ENCODE results near the gene DEPDC5. TPM values are rescaled to one million over a fixed set of nuclear protein-coding genes. Genes with fewer than 3 reads are reported as not detected.

DEPDC5 gene
- total and polyA plus RNA-seq, 2 of the 8 experiments (the other 6 are each of a cell fraction or from before 2014, with no cell fraction given) = 18.3 to 26.5 TPM

DNA sequence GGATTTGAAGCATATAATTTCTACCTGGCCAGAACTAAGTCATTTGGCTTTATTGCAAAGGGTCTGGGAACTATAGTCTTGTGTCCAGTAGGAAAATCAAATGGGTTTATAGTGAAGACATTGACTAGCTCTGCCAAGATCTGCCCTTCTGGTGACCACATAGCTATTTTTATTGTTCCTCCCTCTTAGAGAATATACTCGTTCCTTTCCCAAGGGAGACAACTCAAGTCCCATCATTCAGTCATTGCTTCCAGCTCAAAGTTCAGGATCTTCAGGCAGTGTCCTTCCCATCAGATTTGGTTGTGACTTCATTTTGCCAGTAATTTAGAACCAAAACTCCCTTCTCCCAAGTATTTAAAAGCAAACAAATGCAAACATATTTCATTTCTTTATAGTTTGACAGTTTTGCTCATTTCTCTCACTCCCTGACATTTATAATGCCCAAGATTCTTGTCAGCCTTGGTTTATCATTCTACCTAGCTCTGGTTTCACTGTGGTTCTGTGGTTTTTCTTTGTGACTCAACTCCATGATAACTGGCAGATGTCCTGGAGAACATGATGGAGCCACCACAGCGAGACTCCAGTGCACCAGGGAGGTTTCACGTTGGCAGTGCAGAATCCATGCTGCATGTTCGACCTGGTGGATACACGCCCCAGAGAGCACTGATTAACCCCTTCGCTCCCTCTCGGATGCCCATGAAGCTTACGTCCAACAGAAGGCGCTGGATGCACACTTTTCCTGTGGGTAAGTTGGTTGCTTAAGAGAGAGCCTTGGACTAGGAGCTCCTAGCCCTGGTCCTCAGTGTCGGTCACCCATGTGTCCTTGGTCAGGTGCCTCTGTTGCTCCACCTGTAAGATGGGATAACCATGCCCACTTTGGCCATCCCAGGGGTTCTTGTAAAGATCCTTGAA is 64.9 kb downstream of the DEPDC5 start:
- no peaks in the 10 kb centered on the region for H3K9me3 ChIP-seq (ENCODE audit: insufficient read depth in 2 of 2, low read depth in 1 of 2, low read length in 1 of 2)
- H3K36me3 ChIP-seq (ENCODE audit: control insufficient read depth in 2 of 4, insufficient read depth in 4 of 4, low read length in 3 of 4) = peaks cover 0 to 32% (median 30%) of the 10 kb centered on the region in 4 experiments
- ChIA-PET CTCF (ENCODE audit: partially characterized antibody) (interaction anchor here (0.9 to 3.5 kb wide), 7 partner anchors 18 to 434 kb away, joined by 4 to 10 read pairs (median 5); no protein-coding TSS in a partner anchor), POLR2A (ENCODE audit: partially characterized antibody) (interaction anchor here (0.9 kb wide), 1 partner anchor 126 kb away, joined by 3 read pairs; no protein-coding TSS in a partner anchor)
- H3K23me2 ChIP-seq (ENCODE audit: low read depth, low read length) = no peaks in the 10 kb centered on the region
- no peak overlapping the region for H2BK12ac ChIP-seq (ENCODE audit: low read depth, low read length)
- H3K27me3 ChIP-seq (replicated peaks in 1 of 4; ENCODE audit: control insufficient read depth in 3 of 4, extremely low read depth in 1 of 4, insufficient read depth in 3 of 4, low read length in 3 of 4) = no peaks in the 10 kb centered on the region
- no peaks in the 10 kb centered on the region for H3K79me1 ChIP-seq (ENCODE audit: low read depth, low read length)
- no peak overlapping the region for H3K9ac ChIP-seq (replicated peaks in 1 of 4; ENCODE audit: extremely low read depth in 1 of 4, low read depth in 3 of 4, low read length in 3 of 4)
- DNase-seq (ENCODE audit: low read depth in 1 of 2, low spot score in 2 of 2) (no peak), FAIRE-seq (no peak)
- H3K4me3 ChIP-seq (ENCODE audit: extremely low read depth in 1 of 4, insufficient read depth in 2 of 4, low read depth in 3 of 4, low read length in 4 of 4) = no peak overlapping the region
- H2BK15ac ChIP-seq (ENCODE audit: low read length) = no peak overlapping the region
- no peaks in the 10 kb centered on the region for H3K4me1 ChIP-seq (replicated peaks in 1 of 4; ENCODE audit: control insufficient read depth in 3 of 4, insufficient read depth in 4 of 4, low read length in 3 of 4)
- H2BK20ac ChIP-seq (ENCODE audit: low read length) = no peak overlapping the region
- H4K5ac ChIP-seq (ENCODE audit: insufficient read length, low read depth, low read length) = no peak overlapping the region
- no peaks in the 10 kb centered on the region for H3K79me2 ChIP-seq (ENCODE audit: control insufficient read depth in 1 of 2, insufficient read depth in 2 of 2, low read length in 2 of 2)
- no peak overlapping the region for H3K23ac ChIP-seq (ENCODE audit: insufficient read length)
- no peak overlapping the region for H3K14ac ChIP-seq (ENCODE audit: insufficient read length)
- H4K91ac ChIP-seq (replicated peaks; ENCODE audit: insufficient read length, low read length) = no peak overlapping the region
- no peak overlapping the region for H3K56ac ChIP-seq (replicated peaks; ENCODE audit: insufficient read length, low read depth, low read length)
- no peak overlapping the region for H3K4me2 ChIP-seq (ENCODE audit: insufficient read depth in 1 of 2, low read depth in 2 of 2, low read length in 2 of 2)
- 90% methylated on average over 10 of the region's 10 CpGs; no CpG with 5 or more reads in 1 of the 2 experiments for WGBS, 2 experiments (ENCODE audit: extremely low coverage in 1 of 2, insufficient coverage in 1 of 2, insufficient read length in 1 of 2, insufficient replicate concordance in 2 of 2, low coverage in 1 of 2, low lambda C conversion rate in 2 of 2, missing lambda C conversion rate in 1 of 2)
- no peak overlapping the region for H2BK5ac ChIP-seq (ENCODE audit: low read depth, low read length)
- no peak overlapping the region for H3K18ac ChIP-seq (ENCODE audit: extremely low read depth, low read length)
- no peak overlapping the region for H3K27ac ChIP-seq (ENCODE audit: low read depth, low read length)
- no peak overlapping the region for H2AK5ac ChIP-seq (ENCODE audit: low read depth, low read length)
- H3K4ac ChIP-seq (replicated peaks; ENCODE audit: insufficient read length, low read depth, low read length) = no peak overlapping the region
- no peaks in the 10 kb centered on the region for H4K20me1 ChIP-seq (replicated peaks in 1 of 2; ENCODE audit: control insufficient read depth in 1 of 2, insufficient read depth in 2 of 2, low read length in 2 of 2)
- no peak overlapping the region for H2AFZ ChIP-seq (ENCODE audit: low read length)
- no peak for TF ChIP-seq EGR1 (IDR thresholded peaks at IDR 0.05; ENCODE audit: borderline replicate concordance, low read depth, low read length)
- TF ChIP-seq, protein P1, sequence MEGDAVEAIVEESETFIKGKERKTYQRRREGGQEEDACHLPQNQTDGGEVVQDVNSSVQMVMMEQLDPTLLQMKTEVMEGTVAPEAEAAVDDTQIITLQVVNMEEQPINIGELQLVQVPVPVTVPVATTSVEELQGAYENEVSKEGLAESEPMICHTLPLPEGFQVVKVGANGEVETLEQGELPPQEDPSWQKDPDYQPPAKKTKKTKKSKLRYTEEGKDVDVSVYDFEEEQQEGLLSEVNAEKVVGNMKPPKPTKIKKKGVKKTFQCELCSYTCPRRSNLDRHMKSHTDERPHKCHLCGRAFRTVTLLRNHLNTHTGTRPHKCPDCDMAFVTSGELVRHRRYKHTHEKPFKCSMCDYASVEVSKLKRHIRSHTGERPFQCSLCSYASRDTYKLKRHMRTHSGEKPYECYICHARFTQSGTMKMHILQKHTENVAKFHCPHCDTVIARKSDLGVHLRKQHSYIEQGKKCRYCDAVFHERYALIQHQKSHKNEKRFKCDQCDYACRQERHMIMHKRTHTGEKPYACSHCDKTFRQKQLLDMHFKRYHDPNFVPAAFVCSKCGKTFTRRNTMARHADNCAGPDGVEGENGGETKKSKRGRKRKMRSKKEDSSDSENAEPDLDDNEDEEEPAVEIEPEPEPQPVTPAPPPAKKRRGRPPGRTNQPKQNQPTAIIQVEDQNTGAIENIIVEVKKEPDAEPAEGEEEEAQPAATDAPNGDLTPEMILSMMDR (IDR thresholded peaks at IDR 0.05; ENCODE audit: control extremely low read depth in 1 of 3, insufficient read depth in 1 of 3, low read depth in 1 of 3, low read length in 3 of 3) = peak; percentile 17 to 42 (median 31)
- no peak for TF ChIP-seq SP2 (IDR thresholded peaks at IDR 0.05; ENCODE audit: low read length)
- TF ChIP-seq RAD21 (IDR thresholded peaks at IDR 0.05 in 1 of 2, conservative IDR thresholded peaks at IDR 0.05 in 1 of 2; ENCODE audit: low read depth in 2 of 2, low read length in 2 of 2) = peak; percentile 46 to 65
- no peak for TF ChIP-seq CHD1 (IDR thresholded peaks at IDR 0.05; ENCODE audit: low read depth, low read length)
- no peak for TF ChIP-seq EP300 (IDR thresholded peaks at IDR 0.05; ENCODE audit: borderline replicate concordance in 1 of 2, low read depth in 2 of 2, low read length in 2 of 2)
- no peak for TF ChIP-seq BACH1 (IDR thresholded peaks at IDR 0.05; ENCODE audit: low read length)
- no peak for TF ChIP-seq CHD2 (IDR thresholded peaks at IDR 0.05; ENCODE audit: low read length)
- no peak for TF ChIP-seq RBBP5 (IDR thresholded peaks at IDR 0.05; ENCODE audit: borderline replicate concordance, low read depth, low read length)
- no peak overlapping the region for H4K8ac ChIP-seq (ENCODE audit: extremely low read depth, insufficient read depth, low read length)
- no peak overlapping the region for H2BK120ac ChIP-seq (replicated peaks; ENCODE audit: low read depth, low read length)
